Measurements from ENCODE around the gene DNAJB5. TPM values are rescaled to one million over a fixed set of nuclear protein-coding genes. Genes with fewer than 3 reads are reported as not detected.
A peak's percentile ranks its signal among the peaks of the same experiment; 100 is the strongest.

DNAJB5 gene
- total and polyA plus RNA-seq, 9 of the 15 experiments (the other 6 are each of a cell fraction or from before 2014, with no cell fraction given), result 0.15 to 7.4 (median 3.7) TPM

GRCh38 chr9:35027374-35027773 is 37.8 kb downstream of the DNAJB5 start (continued):
- TF ChIP-seq CLOCK (CRISPR knock-in tag; IDR thresholded peaks at IDR 0.05; ENCODE audit: borderline replicate concordance) (no peak), ZSCAN32 (CRISPR knock-in tag; IDR thresholded peaks at IDR 0.05) (no peak)

- ATAC-seq, result no peak
- Histone ChIP-seq H3K36me3 (ENCODE audit: control insufficient read depth, insufficient read depth, low read length) (no peaks in the 10 kb centered on the region; the same call in 2 of the 3 replicates), H4K20me1 (replicated peaks; ENCODE audit: control insufficient read depth, insufficient read depth, low read length) (no peaks in the 10 kb centered on the region), H3K4me2 (ENCODE audit: insufficient read depth, low read length) (no peak overlapping the region), H2AFZ (ENCODE audit: low read depth, low read length) (no peak overlapping the region), H3K4me3 (no peak overlapping the region), H3K9me1 (ENCODE audit: control insufficient read depth, insufficient read depth, low read length) (no peaks in the 10 kb centered on the region), H3K79me2 (ENCODE audit: control insufficient read depth, insufficient read depth, low read length) (no peaks in the 10 kb centered on the region), H3K9me3 (replicated peaks; ENCODE audit: control insufficient read depth, insufficient read depth, low read depth, low read length) (no peaks in the 10 kb centered on the region), H3K4me1 (replicated peaks in 1 of 2; ENCODE audit: control insufficient read depth in 2 of 2, insufficient read depth in 2 of 2, low read length in 2 of 2) (peaks cover 8 to 28% of the 10 kb centered on the region in 2 experiments; a peak in 4 of 5 replicates), H3K27ac (ENCODE audit: extremely low read depth, low read depth, low read length) (peak overlapping the region; percentile 79; the same call in 1 of the 3 replicates), H3K9ac (ENCODE audit: insufficient read depth in 1 of 2, low read depth in 2 of 2, low read length in 2 of 2) (no peak overlapping the region), H3K27me3 (ENCODE audit: control insufficient read depth in 2 of 2, insufficient read depth in 2 of 2, low read length in 2 of 2) (no peaks in the 10 kb centered on the region)
- TF ChIP-seq SOX6 (IDR thresholded peaks at IDR 0.05), result peak; percentile 49; the same call in 1 of the 2 replicates
- TF ChIP-seq PML (IDR thresholded peaks at IDR 0.05; ENCODE audit: low read length), result no peak
- TF ChIP-seq ZEB2 (IDR thresholded peaks at IDR 0.05), result peak; percentile 37; the same call in 1 of the 2 replicates
- FAIRE-seq, result no peak
- POLR2A ChIA-PET, result interaction anchor here (1.0 kb wide), 1 partner anchor 18 kb away, joined by 4 read pairs; no protein-coding TSS in a partner anchor
- CTCF ChIA-PET (ENCODE audit: low intra/inter-chr PET ratio), result no interaction called here
- no TSS peak for BruUV-seq (replicated peaks)
- no peak for DNase-seq (ENCODE audit: extremely low read depth in 1 of 4, low spot score in 3 of 4)
- in situ Hi-C loops (cut with MboI), result no loop called here
- intact Hi-C loops (cut with micrococcal nuclease), result no loop called here
- WGBS (ENCODE audit: insufficient coverage, low coverage, missing lambda C conversion rate), result 0% methylated on average over 1 of the region's 1 CpG
These were observed 38.3 kb downstream of the DNAJB5 start for GRCh38 chr9:35027860-35028259.
